ENCODE measurements around the gene SGSM2.
"Not testable (repeated sequence)": the region's sequence is repeated elsewhere in the genome, so short reads cannot be mapped to it uniquely, and the experiment has no call there.

SGSM2 gene

GRCh38 chr17:2312736-2313135, 24.6 kb upstream of the SGSM2 start:
- DNase-seq (ENCODE audit: low spot score in 2 of 2) = no peak
- Histone ChIP-seq H3K27me3 (ENCODE audit: low read depth) (no peaks in the 10 kb centered on the region), H3K36me3 (replicated peaks) (no peaks in the 10 kb centered on the region), H3K4me1 (no peaks in the 10 kb centered on the region), H3K9me3 (no peaks in the 10 kb centered on the region), H3K4me3 (no peak overlapping the region)
- in situ Hi-C loops (cut with MboI; ENCODE audit: low sequenced_read_pairs) = no loop called here

DNA sequence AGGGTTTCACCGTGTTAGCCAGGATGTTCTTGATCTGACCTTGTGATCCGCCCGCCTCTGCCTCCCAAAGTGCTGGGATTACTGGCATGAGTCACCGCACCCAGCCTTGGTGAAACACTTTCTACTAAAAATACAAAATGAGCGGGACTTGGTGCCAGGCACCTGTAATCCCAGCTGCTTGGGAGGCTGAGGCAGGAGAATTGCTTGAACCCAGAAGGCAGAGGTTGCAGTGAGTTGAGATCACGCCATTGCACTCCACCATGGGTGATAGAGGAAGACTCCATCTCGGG, 20.4 kb upstream of the SGSM2 start:
- DNase-seq (ENCODE audit: low spot score in 2 of 2); H3K27me3 ChIP-seq (ENCODE audit: low read depth); in situ Hi-C loops (cut with MboI; ENCODE audit: low sequenced_read_pairs); H3K4me1 ChIP-seq; H3K9me3 ChIP-seq; H3K4me3 ChIP-seq: not testable (repeated sequence)
- peaks cover 14% of the 10 kb centered on the region for H3K36me3 ChIP-seq (replicated peaks)

- H3K27me3 ChIP-seq (ENCODE audit: low read depth) = no peaks in the 10 kb centered on the region
- DNase-seq (ENCODE audit: low spot score in 2 of 2) = no peak
- peaks cover 21% of the 10 kb centered on the region for H3K36me3 ChIP-seq (replicated peaks)
- H3K4me3 ChIP-seq = no peak overlapping the region
- H3K4me1 ChIP-seq = no peaks in the 10 kb centered on the region
- H3K9me3 ChIP-seq = no peaks in the 10 kb centered on the region
- in situ Hi-C loops (cut with MboI; ENCODE audit: low sequenced_read_pairs) = no loop called here
Measured at GRCh38 chr17:2317796-2318195, 19.5 kb upstream of the SGSM2 start.

DNA sequence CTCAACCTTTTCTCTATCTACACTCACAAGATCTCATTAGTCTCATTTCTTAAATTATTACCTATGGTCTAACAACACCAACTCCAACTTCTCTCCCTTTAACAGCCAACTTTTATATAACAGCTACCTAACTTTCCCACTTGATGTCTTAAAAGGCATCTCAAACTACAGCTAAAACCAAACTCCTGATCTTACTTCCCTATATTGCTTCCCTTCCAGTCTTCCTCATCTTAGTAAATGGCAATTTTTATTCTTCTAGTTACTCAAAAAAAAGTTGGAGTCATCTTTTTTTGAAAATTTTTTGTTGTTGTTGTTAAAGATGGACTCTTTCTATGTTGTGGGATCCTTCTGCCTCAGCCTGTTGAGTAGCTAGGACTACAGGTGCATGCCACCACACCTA, 18.2 kb upstream of the SGSM2 start:
- Histone ChIP-seq H3K27me3 (ENCODE audit: low read depth) (no peaks in the 10 kb centered on the region), H3K9me3 (no peaks in the 10 kb centered on the region), H3K4me1 (no peaks in the 10 kb centered on the region), H3K4me3 (no peak overlapping the region), H3K36me3 (replicated peaks) (peaks cover 34% of the 10 kb centered on the region)
- no peak for DNase-seq (ENCODE audit: low spot score in 2 of 2)
- in situ Hi-C loops (cut with MboI; ENCODE audit: low sequenced_read_pairs) = no loop called here

DNA sequence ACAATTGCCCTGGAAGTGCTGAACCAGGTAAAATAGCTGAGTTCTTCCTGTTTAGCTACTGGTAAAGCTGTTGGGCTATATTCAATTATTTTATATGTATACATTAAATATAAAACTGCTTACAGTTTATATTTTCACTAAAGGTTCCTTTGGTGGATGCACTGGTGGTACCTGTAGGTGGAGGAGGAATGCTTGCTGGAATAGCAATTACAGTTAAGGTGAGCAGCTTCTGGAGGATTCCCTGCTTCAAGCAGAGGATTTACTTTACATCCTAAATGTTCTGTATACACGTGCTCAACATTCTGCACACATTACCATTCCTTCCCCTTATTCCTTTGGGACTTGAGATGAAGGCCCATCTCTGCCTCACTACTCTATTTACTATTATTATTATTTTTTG, 15.9 kb upstream of the SGSM2 start:
- Histone ChIP-seq H3K36me3 (replicated peaks) (peaks cover 57% of the 10 kb centered on the region), H3K27me3 (ENCODE audit: low read depth) (no peaks in the 10 kb centered on the region), H3K9me3 (no peaks in the 10 kb centered on the region), H3K4me3 (no peak overlapping the region), H3K4me1 (no peaks in the 10 kb centered on the region)
- DNase-seq (ENCODE audit: low spot score in 2 of 2) = no peak
- in situ Hi-C loops (cut with MboI; ENCODE audit: low sequenced_read_pairs) = no loop called here

DNA sequence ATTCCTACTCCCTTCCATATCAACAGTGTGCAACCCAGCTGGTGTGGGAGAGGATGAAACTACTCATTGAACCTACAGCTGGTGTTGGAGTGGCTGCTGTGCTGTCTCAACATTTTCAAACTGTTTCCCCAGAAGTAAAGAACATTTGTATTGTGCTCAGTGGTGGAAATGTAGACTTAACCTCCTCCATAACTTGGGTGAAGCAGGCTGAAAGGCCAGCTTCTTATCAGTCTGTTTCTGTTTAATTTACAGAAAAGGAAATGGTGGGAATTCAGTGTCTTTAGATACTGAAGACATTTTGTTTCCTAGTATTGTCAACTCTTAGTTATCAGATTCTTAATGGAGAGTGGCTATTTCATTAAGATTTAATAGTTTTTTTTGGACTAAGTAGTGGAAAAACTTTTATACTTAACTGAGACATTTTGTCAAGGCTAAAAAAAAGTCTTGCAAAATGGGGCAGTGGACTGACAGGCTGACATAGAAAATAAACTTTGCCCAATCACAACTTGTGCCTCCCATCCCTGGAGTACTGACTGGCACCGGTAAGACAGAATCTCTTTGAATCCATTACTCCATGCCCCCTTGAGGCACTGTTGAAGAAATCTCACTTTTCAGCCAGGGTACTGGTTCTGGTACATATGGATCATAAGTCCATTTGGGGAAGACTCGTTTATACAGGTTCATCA, 13.5 kb upstream of the SGSM2 start:
- Histone ChIP-seq H3K4me3 (no peak overlapping the region), H3K9me3 (no peaks in the 10 kb centered on the region), H3K36me3 (replicated peaks) (peaks cover 72% of the 10 kb centered on the region), H3K4me1 (no peaks in the 10 kb centered on the region), H3K27me3 (ENCODE audit: low read depth) (no peaks in the 10 kb centered on the region)
- no peak for DNase-seq (ENCODE audit: low spot score in 2 of 2)
- in situ Hi-C loops (cut with MboI; ENCODE audit: low sequenced_read_pairs) = no loop called here

GRCh38 chr17:2331303-2331702, 6.0 kb upstream of the SGSM2 start:
- Histone ChIP-seq H3K27me3 (ENCODE audit: low read depth) (no peaks in the 10 kb centered on the region), H3K4me1 (peaks cover 4% of the 10 kb centered on the region), H3K9me3 (no peaks in the 10 kb centered on the region), H3K4me3 (no peak overlapping the region), H3K36me3 (replicated peaks) (peaks cover 91% of the 10 kb centered on the region)
- in situ Hi-C loops (cut with MboI; ENCODE audit: low sequenced_read_pairs) = no loop called here
- no peak for DNase-seq (ENCODE audit: low spot score in 2 of 2)

DNA sequence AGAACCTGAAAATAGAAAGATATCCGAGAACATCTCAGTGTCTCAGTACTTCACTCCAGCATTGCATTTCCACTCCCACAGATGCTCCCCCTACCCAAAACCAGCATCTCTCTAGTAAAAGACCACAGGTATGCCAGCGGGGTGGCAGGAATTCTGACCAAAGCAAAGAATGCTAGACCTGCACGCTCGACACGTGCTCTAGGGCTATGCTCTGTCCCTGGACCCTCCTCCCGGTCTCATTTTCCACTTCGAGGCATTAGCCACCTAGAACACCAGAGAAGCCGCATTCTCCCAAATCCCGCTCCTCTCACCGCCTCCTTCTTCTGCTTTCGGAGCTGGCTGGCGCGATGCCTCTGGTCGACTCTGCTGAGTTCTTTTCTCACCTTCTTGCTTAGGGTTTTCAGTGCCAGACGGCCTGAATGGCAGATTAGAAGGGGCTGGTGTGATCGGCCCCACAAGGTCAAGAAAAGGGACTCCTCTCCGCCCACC, 1.5 kb upstream of the SGSM2 start:
- H3K9me3 ChIP-seq = no peaks in the 10 kb centered on the region
- peak in 1 of 2 experiments; percentile 22 for DNase-seq (ENCODE audit: low spot score in 2 of 2)
- in situ Hi-C loops (cut with MboI; ENCODE audit: low sequenced_read_pairs) = no loop called here
- peaks cover 55% of the 10 kb centered on the region for H3K36me3 ChIP-seq (replicated peaks)
- peaks cover 9% of the 10 kb centered on the region for H3K4me1 ChIP-seq
- peak overlapping the region; percentile 81 for H3K4me3 ChIP-seq
- no peaks in the 10 kb centered on the region for H3K27me3 ChIP-seq (ENCODE audit: low read depth)

- peak; percentile 91 to 95 for DNase-seq (ENCODE audit: low spot score in 2 of 2)
- in situ Hi-C loops (cut with MboI; ENCODE audit: low sequenced_read_pairs) = no loop called here
Measured at GRCh38 chr17:2336215-2336851, 968 bp upstream of the SGSM2 start, which contains the start of gene TSR1. Gene TSR1 (minus strand): TSS chr17:2336457. CDS start chr17:2336427, 30 bp downstream.

GRCh38 chr17:2337544-2338314, 428 bp downstream of the SGSM2 start:
- H3K36me3 ChIP-seq (replicated peaks) = peaks cover 44% of the 10 kb centered on the region
- DNase-seq (ENCODE audit: low spot score in 2 of 2) = peak; percentile 33 to 80
- peaks cover 9% of the 10 kb centered on the region for H3K4me1 ChIP-seq
- H3K4me3 ChIP-seq = peak overlapping the region; percentile 81
- H3K27me3 ChIP-seq (ENCODE audit: low read depth) = no peaks in the 10 kb centered on the region
- in situ Hi-C loops (cut with MboI; ENCODE audit: low sequenced_read_pairs) = no loop called here
- no peaks in the 10 kb centered on the region for H3K9me3 ChIP-seq

More at GRCh38 chr17:2336215-2336851, 968 bp upstream of the SGSM2 start, which contains the start of gene TSR1:
- Histone ChIP-seq H3K4me1 (peaks cover 9% of the 10 kb centered on the region), H3K4me3 (peak within 1 kb of the TSS; percentile 81), H3K9me3 (no peaks in the 10 kb centered on the region), H3K27me3 (ENCODE audit: low read depth) (no peaks in the 10 kb centered on the region), H3K36me3 (replicated peaks) (peaks cover 55% of the 10 kb centered on the region)

- H3K4me1 ChIP-seq = peaks cover 9% of the 10 kb centered on the region
- DNase-seq (ENCODE audit: low spot score in 2 of 2) = peak in 1 of 2 experiments; percentile 27
- peaks cover 38% of the 10 kb centered on the region for H3K36me3 ChIP-seq (replicated peaks)
- in situ Hi-C loops (cut with MboI; ENCODE audit: low sequenced_read_pairs) = no loop called here
- no peaks in the 10 kb centered on the region for H3K9me3 ChIP-seq
- H3K4me3 ChIP-seq = peak overlapping the region; percentile 81
- H3K27me3 ChIP-seq (ENCODE audit: low read depth) = no peaks in the 10 kb centered on the region
Measured at GRCh38 chr17:2338315-2338657, 985 bp downstream of the SGSM2 start.

DNA sequence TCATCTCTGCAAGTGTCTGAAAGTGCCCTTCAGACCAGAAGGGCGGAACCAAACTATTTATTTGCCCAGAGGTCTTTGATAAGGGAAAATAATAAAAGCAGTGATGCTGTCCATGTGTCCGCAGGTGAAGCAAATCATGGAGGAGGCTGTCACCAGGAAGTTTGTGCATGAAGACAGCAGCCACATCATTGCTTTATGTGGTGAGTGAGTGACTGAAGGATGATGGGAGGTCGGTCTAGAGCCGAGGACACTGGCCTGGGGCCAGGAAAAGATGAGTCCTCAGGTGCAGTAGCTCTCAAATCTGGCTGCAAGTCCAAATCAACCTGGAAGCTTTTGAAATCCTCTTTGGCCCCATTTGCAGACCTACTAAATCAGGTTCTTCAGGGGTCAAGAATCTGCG, 6.1 kb downstream of the SGSM2 start:
- in situ Hi-C loops (cut with MboI; ENCODE audit: low sequenced_read_pairs) = no loop called here
- Histone ChIP-seq H3K36me3 (replicated peaks) (peaks cover 9% of the 10 kb centered on the region), H3K4me3 (no peak overlapping the region), H3K27me3 (ENCODE audit: low read depth) (no peaks in the 10 kb centered on the region), H3K4me1 (no peaks in the 10 kb centered on the region; the same call in 1 of the 2 replicates), H3K9me3 (no peaks in the 10 kb centered on the region)
- no peak for DNase-seq (ENCODE audit: low spot score in 2 of 2)

DNA sequence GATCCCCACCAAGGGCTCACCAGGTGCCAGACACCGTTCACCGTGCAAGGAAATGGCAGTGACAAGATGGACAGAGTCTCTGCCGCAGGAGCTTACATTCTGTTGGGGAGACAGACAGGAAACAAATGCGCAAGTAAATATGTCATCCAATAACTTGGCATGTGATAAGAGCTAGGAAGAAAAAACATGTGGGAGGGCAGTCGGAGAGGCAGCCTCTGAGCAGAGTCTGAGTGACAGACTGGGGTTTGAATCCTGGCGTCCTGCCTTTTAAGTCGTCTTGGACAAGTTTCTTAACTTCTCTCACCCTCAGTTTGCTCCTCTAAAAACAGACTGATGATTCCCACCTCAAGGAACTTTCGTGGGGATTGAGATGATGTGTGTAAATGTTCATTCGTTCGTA, 7.2 kb downstream of the SGSM2 start:
- in situ Hi-C loops (cut with MboI; ENCODE audit: low sequenced_read_pairs) = no loop called here
- H3K9me3 ChIP-seq = no peaks in the 10 kb centered on the region

DNA sequence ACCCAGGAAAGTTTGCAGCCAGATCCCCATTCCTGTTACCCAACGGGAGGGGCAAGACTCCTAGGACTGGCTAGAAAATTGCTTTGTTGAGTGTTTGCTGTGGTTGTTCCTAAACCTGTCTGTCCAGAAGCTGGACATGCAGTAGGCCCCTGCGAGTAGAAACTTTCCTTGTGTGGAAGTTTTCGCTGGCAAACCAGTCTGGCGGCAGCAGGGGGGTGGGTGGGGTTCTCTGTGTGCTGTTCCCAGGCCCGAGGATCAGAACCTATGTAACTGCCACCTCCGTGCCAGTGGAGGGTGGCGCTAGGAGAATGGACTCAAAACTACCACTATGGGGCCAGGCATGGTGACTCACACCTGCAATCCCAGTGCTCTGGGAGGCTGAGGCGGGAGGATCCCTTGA, 9.2 kb downstream of the SGSM2 start:
- no peaks in the 10 kb centered on the region for H3K27me3 ChIP-seq (ENCODE audit: low read depth)
- H3K9me3 ChIP-seq = no peaks in the 10 kb centered on the region
- in situ Hi-C loops (cut with MboI; ENCODE audit: low sequenced_read_pairs) = no loop called here
- H3K4me3 ChIP-seq = no peak overlapping the region
- H3K4me1 ChIP-seq = no peaks in the 10 kb centered on the region
- DNase-seq (ENCODE audit: low spot score in 2 of 2) = no peak
- peaks cover 2% of the 10 kb centered on the region; the same call in 1 of the 2 replicates for H3K36me3 ChIP-seq (replicated peaks)

More for the DNA sequence above, 7.2 kb downstream of the SGSM2 start:
- no peaks in the 10 kb centered on the region for H3K27me3 ChIP-seq (ENCODE audit: low read depth)
- H3K4me1 ChIP-seq = no peaks in the 10 kb centered on the region
- peaks cover 9% of the 10 kb centered on the region for H3K36me3 ChIP-seq (replicated peaks)
- H3K4me3 ChIP-seq = no peak overlapping the region
- DNase-seq (ENCODE audit: low spot score in 2 of 2) = no peak

Data from HAP-1 (cell line).